HepG2 (cell line): Measurements from ENCODE around the gene LYSMD3. TPM values are rescaled to one million over a fixed set of nuclear protein-coding genes. Genes with fewer than 3 reads are reported as not detected.
A peak's percentile ranks its signal among the peaks of the same experiment; 100 is the strongest.

ENCODE experiments used
- AHR ChIP-seq: IDR thresholded peaks from 2 replicates; pipeline ENCODE4 v1.6.1; 2018; ENCODE audit warnings: missing genetic modification reagents, missing compliant biosample characterization
- ATF2 ChIP-seq: sonication (generic); formaldehyde crosslinking; IDR thresholded peaks from 2 replicates; pipeline ENCODE4 v1.4.0; 2020; ENCODE audit warnings: missing genetic modification reagents
- CREBL2 ChIP-seq: sonication (generic); formaldehyde crosslinking; IDR thresholded peaks from 2 replicates; pipeline ENCODE4 v1.8.1; 2023; ENCODE audit warnings: missing genetic modification reagents, mild to moderate bottlenecking, borderline replicate concordance
- E2F2 ChIP-seq: sonication (generic); formaldehyde crosslinking; IDR thresholded peaks from 2 replicates; pipeline ENCODE4 v1.4.0; 2020; ENCODE audit warnings: missing genetic modification reagents, borderline replicate concordance
- ERF ChIP-seq: IDR thresholded peaks from 2 replicates; pipeline ENCODE4 v1.6.1; 2018; ENCODE audit warnings: missing biosample characterization, missing genetic modification reagents
- FOXM1 ChIP-seq: sonication (generic); formaldehyde crosslinking; IDR thresholded peaks from 2 replicates; pipeline ENCODE4 v1.5.0; 2020; ENCODE audit warnings: missing genetic modification reagents
- POGZ ChIP-seq: sonication (generic); formaldehyde crosslinking; IDR thresholded peaks from 2 replicates; pipeline ENCODE4 v1.4.0; 2020; ENCODE audit warnings: mild to moderate bottlenecking, missing genetic modification reagents
- SCMH1 ChIP-seq: sonication (generic); formaldehyde crosslinking; IDR thresholded peaks from 2 replicates; pipeline ENCODE4 v1.9.0; 2021; ENCODE audit warnings: missing genetic modification reagents, mild to moderate bottlenecking, borderline replicate concordance
- U2AF2 ChIP-seq: fragments of 200-400 bp; formaldehyde crosslinking; IDR thresholded peaks from 2 replicates; pipeline ENCODE4 v1.6.1; 2017; ENCODE audit warnings: low read depth, mild to moderate bottlenecking, low read length
- ZBED4 ChIP-seq: sonication (generic); formaldehyde crosslinking; IDR thresholded peaks from 2 replicates; pipeline ENCODE4 v1.4.0; 2020; ENCODE audit warnings: missing genetic modification reagents, borderline replicate concordance
- ZMAT3 ChIP-seq: sonication (generic); formaldehyde crosslinking; conservative IDR thresholded peaks from 2 replicates; pipeline ENCODE4 v1.7.0; 2021; ENCODE audit warnings: missing genetic modification reagents
- ZNF225 ChIP-seq: sonication (generic); formaldehyde crosslinking; IDR thresholded peaks from 2 replicates; pipeline ENCODE4 v1.4.0; 2020; ENCODE audit warnings: mild to moderate bottlenecking, missing genetic modification reagents
- ZNF563 ChIP-seq: sonication (generic); formaldehyde crosslinking; IDR thresholded peaks from 2 replicates; pipeline ENCODE4 v1.8.0; 2022; ENCODE audit warnings: mild to moderate bottlenecking, moderate library complexity, missing genetic modification reagents
- ZNF574 ChIP-seq: sonication (generic); formaldehyde crosslinking; IDR thresholded peaks from 2 replicates; pipeline ENCODE4 v1.4.0; 2020; ENCODE audit warnings: missing genetic modification reagents
- ZNF598 ChIP-seq: sonication (generic); formaldehyde crosslinking; IDR thresholded peaks from 2 replicates; pipeline ENCODE4 v1.5.1; 2020; ENCODE audit warnings: mild to moderate bottlenecking, missing genetic modification reagents, borderline replicate concordance
- ZNF780A ChIP-seq: sonication (generic); formaldehyde crosslinking; IDR thresholded peaks from 2 replicates; pipeline ENCODE4 v1.8.0; 2022; ENCODE audit warnings: mild to moderate bottlenecking, missing genetic modification reagents, moderate library complexity
- ZSCAN22 ChIP-seq: sonication (generic); formaldehyde crosslinking; IDR thresholded peaks from 2 replicates; pipeline ENCODE4 v1.4.0; 2020; ENCODE audit warnings: mild to moderate bottlenecking, missing genetic modification reagents
- polyA plus RNA-seq, 8 experiments: library from polyadenylated mRNA; depleted of rRNA in 3 of 8; stranded (reverse) in 7 of 8; unstranded in 1 of 8; fragments of >200 nt; fragmentation: Illumina TruSeq in 4 of 8; extraction: Trizol in 4 of 8; gene quantifications; 2 replicates each; pipeline versions ENCODE4 v1.2.1 to v1.2.3, GENCODE V29; 2011 to 2016; ENCODE audit warnings: low read depth in 4 of 8, missing spikeins in 1 of 8, mixed read lengths in 1 of 8; ENCODE audit not compliant: insufficient read depth in 1 of 8
- total RNA-seq, 5 experiments: library from RNA; depleted of rRNA; stranded (reverse); fragments of >200 nt; fragmentation: Illumina TruSeq; extraction: Trizol; gene quantifications; 2 replicates each; pipeline ENCODE4 v1.2.3, GENCODE V29; 2016; ENCODE audit warnings: low read depth in 1 of 5

LYSMD3 gene
- total and polyA plus RNA-seq, 2 of the 13 experiments (the other 11 are each of a cell fraction or from before 2014, with no cell fraction given): 9.1 to 13.8 TPM

GRCh38 chr5:90529194-90529938, at the start of gene LYSMD3 (continued):
- TF ChIP-seq E2F2 (no peak), ERF (CRISPR knock-in tag) (0 out of 2 replicates have a peak, but pooled peaks have one; percentile 15), ZSCAN22 (CRISPR knock-in tag) (no peak), ZNF780A (CRISPR knock-in tag) (no peak), SCMH1 (CRISPR knock-in tag) (no peak), AHR (CRISPR knock-in tag) (peak; percentile 50; the same call in 1 of the 2 replicates), ZMAT3 (CRISPR knock-in tag) (peak; percentile 75; the same call in 1 of the 2 replicates), ATF2 (CRISPR knock-in tag) (peak; percentile 82), ZBED4 (CRISPR knock-in tag) (no peak; the same call in 1 of the 2 replicates), U2AF2 (no peak), ZNF598 (no peak), CREBL2 (CRISPR knock-in tag) (peak; percentile 81; the same call in 1 of the 2 replicates), FOXM1 (CRISPR knock-in tag) (no peak), ZNF225 (peak; percentile 49; the same call in 1 of the 2 replicates), ZNF563 (CRISPR knock-in tag) (peak; percentile 92), ZNF574 (CRISPR knock-in tag) (peak; percentile 50), POGZ (peak; percentile 97)
